ENCODE measurements around the gene SLC2A9. TPM values are rescaled to one million over a fixed set of nuclear protein-coding genes. Genes with fewer than 3 reads are reported as not detected.
"Not testable (repeated sequence)": the region's sequence is repeated elsewhere in the genome, so short reads cannot be mapped to it uniquely, and the experiment has no call there.

Gene SLC2A9
- total and polyA plus RNA-seq, 2 donors (not counting 3 experiments of a cell fraction or from before 2014, with no cell fraction given), result 1.6 to 1.8 TPM

DNA sequence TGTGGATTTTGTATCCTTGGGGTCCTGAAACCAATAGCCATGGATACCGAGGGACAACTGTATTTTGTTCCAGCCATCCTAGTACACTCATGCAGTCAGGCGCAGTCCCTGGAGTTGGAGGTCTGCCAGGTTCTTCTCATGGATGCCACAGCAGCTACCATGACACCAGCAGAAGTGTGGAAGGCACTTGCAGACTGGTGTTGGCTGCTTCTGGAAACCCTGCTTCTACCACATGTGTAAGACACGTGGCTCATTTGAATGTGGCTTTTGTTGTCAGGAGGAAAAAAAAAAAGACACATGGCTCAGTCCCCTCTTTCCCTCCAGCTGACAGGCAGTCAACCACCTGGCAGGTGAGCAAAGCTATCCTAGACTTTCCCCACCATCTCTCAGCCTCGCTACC is 220.4 kb downstream of the SLC2A9 start:
- H3K36me3 ChIP-seq (ENCODE audit: control insufficient read depth in 2 of 2, extremely low read depth in 1 of 2, insufficient read depth in 2 of 2, low read length in 2 of 2), result no peaks in the 10 kb centered on the region
- intact Hi-C loops (cut with micrococcal nuclease) (no loop called here), dilution Hi-C loops (cut with MboI; ENCODE audit: extremely low pct_ligation_motif_present, low sequenced_read_pairs) (no loop called here)
- no peak overlapping the region for H3K4me3 ChIP-seq (replicated peaks in 1 of 3; ENCODE audit: insufficient read depth in 1 of 3, low read depth in 1 of 3, low read length in 3 of 3)
- H3K9ac ChIP-seq (replicated peaks; ENCODE audit: extremely low read depth, insufficient read depth, low read length), result no peak overlapping the region
- no peaks in the 10 kb centered on the region for H3K9me1 ChIP-seq (replicated peaks; ENCODE audit: control insufficient read depth, extremely low read depth, insufficient read depth, low read length)
- ChIA-PET POLR2A (no interaction called here), CTCF (interaction anchor here (0.5 kb wide), 1 partner anchor 1351 kb away, joined by 4 read pairs; no protein-coding TSS in a partner anchor)
- no peak overlapping the region for H3K27ac ChIP-seq (ENCODE audit: insufficient read depth, low read depth, low read length)
- DNase-seq (ENCODE audit: low read depth, low spot score) (no peak), FAIRE-seq (no peak)
- H3K79me2 ChIP-seq (ENCODE audit: control insufficient read depth, insufficient read depth, low read length), result no peaks in the 10 kb centered on the region
- no peaks in the 10 kb centered on the region for H4K20me1 ChIP-seq (replicated peaks; ENCODE audit: control insufficient read depth, extremely low read depth, insufficient read depth, low read length)
- no TSS peak for BruUV-seq (replicated peaks)
- H2AFZ ChIP-seq (ENCODE audit: low read depth, low read length), result no peak overlapping the region
- no peak for TF ChIP-seq POLR2A (IDR thresholded peaks at IDR 0.05; ENCODE audit: low read depth, low read length)
- no peaks in the 10 kb centered on the region for H3K9me3 ChIP-seq (replicated peaks; ENCODE audit: control insufficient read depth, insufficient read depth, low read length)
- H3K4me2 ChIP-seq (ENCODE audit: insufficient read depth, low read length), result no peak overlapping the region
- no peaks in the 10 kb centered on the region for H3K27me3 ChIP-seq (ENCODE audit: control insufficient read depth in 2 of 2, insufficient read depth in 2 of 2, low read length in 2 of 2)
- no peaks in the 10 kb centered on the region for H3K4me1 ChIP-seq (ENCODE audit: control insufficient read depth, extremely low read depth, insufficient read depth, low read length)

DNA sequence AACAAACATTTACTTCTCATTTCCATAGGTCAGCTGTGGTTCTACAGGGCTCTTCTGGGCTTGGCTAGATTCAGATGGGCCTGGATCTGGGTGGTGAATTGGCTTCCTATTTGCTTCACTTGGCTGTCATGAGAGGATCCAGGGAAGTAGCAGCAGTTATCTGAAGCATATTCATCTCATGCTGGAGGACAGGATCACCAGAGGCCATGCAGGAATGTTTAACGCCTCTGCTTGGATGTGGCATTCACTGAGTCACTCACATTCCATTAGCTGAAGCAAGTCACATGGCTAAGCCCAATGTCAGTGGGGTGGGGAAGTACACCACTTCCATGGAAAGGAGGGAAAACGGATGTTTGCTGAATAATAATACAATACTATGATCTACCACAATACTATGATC is 224.7 kb downstream of the SLC2A9 start:
- H3K79me2 ChIP-seq (ENCODE audit: control insufficient read depth, insufficient read depth, low read length); H3K9me1 ChIP-seq (replicated peaks; ENCODE audit: control insufficient read depth, extremely low read depth, insufficient read depth, low read length); H2AFZ ChIP-seq (ENCODE audit: low read depth, low read length); H3K27ac ChIP-seq (ENCODE audit: insufficient read depth, low read depth, low read length); dilution Hi-C loops (cut with MboI; ENCODE audit: extremely low pct_ligation_motif_present, low sequenced_read_pairs); POLR2A ChIA-PET; H4K20me1 ChIP-seq (replicated peaks; ENCODE audit: control insufficient read depth, extremely low read depth, insufficient read depth, low read length); intact Hi-C loops (cut with micrococcal nuclease); DNase-seq (ENCODE audit: low read depth, low spot score); H3K36me3 ChIP-seq (ENCODE audit: control insufficient read depth in 2 of 2, extremely low read depth in 1 of 2, insufficient read depth in 2 of 2, low read length in 2 of 2); H3K4me2 ChIP-seq (ENCODE audit: insufficient read depth, low read length); H3K4me3 ChIP-seq (replicated peaks in 1 of 3; ENCODE audit: insufficient read depth in 1 of 3, low read depth in 1 of 3, low read length in 3 of 3); H3K27me3 ChIP-seq (ENCODE audit: control insufficient read depth in 2 of 2, insufficient read depth in 2 of 2, low read length in 2 of 2); H3K9ac ChIP-seq (replicated peaks; ENCODE audit: extremely low read depth, insufficient read depth, low read length); H3K4me1 ChIP-seq (ENCODE audit: control insufficient read depth, extremely low read depth, insufficient read depth, low read length); H3K9me3 ChIP-seq (replicated peaks; ENCODE audit: control insufficient read depth, insufficient read depth, low read length); CTCF ChIA-PET; BruUV-seq (replicated peaks); FAIRE-seq: not testable (repeated sequence)

DNA sequence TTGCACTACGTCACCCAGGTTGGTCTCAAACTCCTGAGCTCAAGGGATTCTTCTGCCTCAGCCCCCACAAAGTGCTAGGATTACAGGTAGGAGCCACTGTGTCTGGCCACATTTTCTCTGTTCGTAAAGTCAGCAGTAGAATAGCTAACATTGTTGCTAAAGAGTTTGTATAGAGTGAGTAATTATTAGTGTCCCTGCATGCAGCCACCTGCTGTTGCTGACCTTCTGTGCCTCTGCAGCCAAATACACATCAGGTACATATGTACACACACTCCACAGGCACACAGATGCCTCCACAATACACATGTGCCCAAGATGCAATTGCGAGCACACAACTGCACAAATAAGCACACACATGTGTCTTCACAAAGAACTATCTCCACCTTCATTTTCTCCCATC is 228.9 kb downstream of the SLC2A9 start:
- intact Hi-C loops (cut with micrococcal nuclease) (no loop called here), dilution Hi-C loops (cut with MboI; ENCODE audit: extremely low pct_ligation_motif_present, low sequenced_read_pairs) (no loop called here)
- H3K4me3 ChIP-seq (replicated peaks in 1 of 3; ENCODE audit: insufficient read depth in 1 of 3, low read depth in 1 of 3, low read length in 3 of 3), result no peak overlapping the region
- no peak overlapping the region for H3K4me2 ChIP-seq (ENCODE audit: insufficient read depth, low read length)
- CTCF ChIA-PET, result interaction anchor here (0.7 kb wide), 1 partner anchor 19 kb away, joined by 3 read pairs; no protein-coding TSS in a partner anchor
- FAIRE-seq, result no peak
- no peak for DNase-seq (ENCODE audit: low read depth, low spot score)
- POLR2A ChIA-PET, result no interaction called here
- no peaks in the 10 kb centered on the region for H3K27me3 ChIP-seq (ENCODE audit: control insufficient read depth in 2 of 2, insufficient read depth in 2 of 2, low read length in 2 of 2)
- H3K27ac ChIP-seq (ENCODE audit: insufficient read depth, low read depth, low read length), result no peak overlapping the region
- TF ChIP-seq JUN (IDR thresholded peaks at IDR 0.05; ENCODE audit: borderline replicate concordance, insufficient read depth, insufficient read length, low read depth), result no peak
- TF ChIP-seq MYC (IDR thresholded peaks at IDR 0.05; ENCODE audit: low read depth, low read length), result no peak
- TF ChIP-seq POLR2AphosphoS5 (IDR thresholded peaks at IDR 0.05; ENCODE audit: insufficient read depth, low read depth, low read length), result no peak
- no peak for TF ChIP-seq FOS (IDR thresholded peaks at IDR 0.05; ENCODE audit: borderline replicate concordance, insufficient read depth, low read length)
- TF ChIP-seq, protein P1, sequence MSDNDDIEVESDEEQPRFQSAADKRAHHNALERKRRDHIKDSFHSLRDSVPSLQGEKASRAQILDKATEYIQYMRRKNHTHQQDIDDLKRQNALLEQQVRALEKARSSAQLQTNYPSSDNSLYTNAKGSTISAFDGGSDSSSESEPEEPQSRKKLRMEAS (IDR thresholded peaks at IDR 0.05; ENCODE audit: insufficient read depth, insufficient read length), result no peak
- TF ChIP-seq POLR2A (IDR thresholded peaks at IDR 0.05; ENCODE audit: low read depth, low read length), result no peak
- TF ChIP-seq, protein P2, sequence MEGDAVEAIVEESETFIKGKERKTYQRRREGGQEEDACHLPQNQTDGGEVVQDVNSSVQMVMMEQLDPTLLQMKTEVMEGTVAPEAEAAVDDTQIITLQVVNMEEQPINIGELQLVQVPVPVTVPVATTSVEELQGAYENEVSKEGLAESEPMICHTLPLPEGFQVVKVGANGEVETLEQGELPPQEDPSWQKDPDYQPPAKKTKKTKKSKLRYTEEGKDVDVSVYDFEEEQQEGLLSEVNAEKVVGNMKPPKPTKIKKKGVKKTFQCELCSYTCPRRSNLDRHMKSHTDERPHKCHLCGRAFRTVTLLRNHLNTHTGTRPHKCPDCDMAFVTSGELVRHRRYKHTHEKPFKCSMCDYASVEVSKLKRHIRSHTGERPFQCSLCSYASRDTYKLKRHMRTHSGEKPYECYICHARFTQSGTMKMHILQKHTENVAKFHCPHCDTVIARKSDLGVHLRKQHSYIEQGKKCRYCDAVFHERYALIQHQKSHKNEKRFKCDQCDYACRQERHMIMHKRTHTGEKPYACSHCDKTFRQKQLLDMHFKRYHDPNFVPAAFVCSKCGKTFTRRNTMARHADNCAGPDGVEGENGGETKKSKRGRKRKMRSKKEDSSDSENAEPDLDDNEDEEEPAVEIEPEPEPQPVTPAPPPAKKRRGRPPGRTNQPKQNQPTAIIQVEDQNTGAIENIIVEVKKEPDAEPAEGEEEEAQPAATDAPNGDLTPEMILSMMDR (IDR thresholded peaks at IDR 0.05; ENCODE audit: extremely low read depth in 1 of 2, insufficient read depth in 1 of 2, low read depth in 1 of 2, low read length in 2 of 2), result no peak
- no peak for TF ChIP-seq GATA2 (IDR thresholded peaks at IDR 0.05; ENCODE audit: insufficient read depth, insufficient read length, low read depth, low read length)
- no peak for TF ChIP-seq EZH2 (IDR thresholded peaks at IDR 0.05; ENCODE audit: borderline replicate concordance, low read depth, low read length, severe bottlenecking)
- no peaks in the 10 kb centered on the region for H3K9me1 ChIP-seq (replicated peaks; ENCODE audit: control insufficient read depth, extremely low read depth, insufficient read depth, low read length)
- BruUV-seq (replicated peaks), result no TSS peak
- H2AFZ ChIP-seq (ENCODE audit: low read depth, low read length), result no peak overlapping the region
- no peaks in the 10 kb centered on the region for H3K4me1 ChIP-seq (ENCODE audit: control insufficient read depth, extremely low read depth, insufficient read depth, low read length)
- no peaks in the 10 kb centered on the region for H3K9me3 ChIP-seq (replicated peaks; ENCODE audit: control insufficient read depth, insufficient read depth, low read length)
- H3K79me2 ChIP-seq (ENCODE audit: control insufficient read depth, insufficient read depth, low read length), result no peaks in the 10 kb centered on the region
- H4K20me1 ChIP-seq (replicated peaks; ENCODE audit: control insufficient read depth, extremely low read depth, insufficient read depth, low read length), result no peaks in the 10 kb centered on the region
- H3K36me3 ChIP-seq (ENCODE audit: control insufficient read depth in 2 of 2, extremely low read depth in 1 of 2, insufficient read depth in 2 of 2, low read length in 2 of 2), result no peaks in the 10 kb centered on the region
- no peak overlapping the region for H3K9ac ChIP-seq (replicated peaks; ENCODE audit: extremely low read depth, insufficient read depth, low read length)
